ENCODE data around the gene KCNK1.
"Not testable (repeated sequence)": the region's sequence is repeated elsewhere in the genome, so short reads cannot be mapped to it uniquely, and the experiment has no call there.

KCNK1 gene

GRCh38 chr1:233610628-233611027, 3.3 kb upstream of the KCNK1 start:
- Histone ChIP-seq H3K4me1 (no peaks in the 10 kb centered on the region), H3K36me3 (ENCODE audit: control insufficient read depth, insufficient read depth, low read length) (no peaks in the 10 kb centered on the region), H3K4me3 (ENCODE audit: low read depth, low read length) (no peak overlapping the region), H2AFZ (no peak overlapping the region), H3K27ac (no peak overlapping the region), H3K9ac (no peak overlapping the region), H3K9me3 (ENCODE audit: control insufficient read depth, low read length) (no peaks in the 10 kb centered on the region), H3K27me3 (ENCODE audit: control insufficient read depth, insufficient read depth, low read length) (no peaks in the 10 kb centered on the region), H3K79me2 (no peaks in the 10 kb centered on the region), H3K4me2 (ENCODE audit: low read length) (no peak overlapping the region)
- TF ChIP-seq CTCF (IDR thresholded peaks at IDR 0.05) = no peak

DNA sequence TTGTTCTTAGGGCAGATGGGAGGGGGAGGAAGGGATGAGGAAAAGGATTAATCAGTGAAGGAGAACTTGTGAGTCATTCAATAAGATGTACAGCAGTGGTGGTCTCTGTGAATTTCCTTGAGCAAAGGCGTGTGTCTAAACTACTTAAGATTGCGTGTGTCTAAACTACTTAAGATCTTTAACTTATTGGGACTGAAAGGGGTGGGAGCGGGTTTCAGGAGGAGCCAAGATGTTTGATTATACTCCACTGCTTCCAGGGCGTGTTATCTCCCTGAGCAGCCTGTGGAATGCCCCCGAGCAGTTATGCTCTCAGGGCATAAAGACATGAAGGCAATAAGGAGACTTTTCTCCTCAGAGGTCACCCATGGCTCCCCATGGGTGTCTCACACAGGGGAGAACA, 2.5 kb upstream of the KCNK1 start:
- H3K27me3 ChIP-seq (ENCODE audit: control insufficient read depth, insufficient read depth, low read length); H3K27ac ChIP-seq; H3K4me3 ChIP-seq (ENCODE audit: low read depth, low read length); H3K9me3 ChIP-seq (ENCODE audit: control insufficient read depth, low read length); H3K9ac ChIP-seq; H3K79me2 ChIP-seq; H3K4me2 ChIP-seq (ENCODE audit: low read length); H2AFZ ChIP-seq; H3K4me1 ChIP-seq; H3K36me3 ChIP-seq (ENCODE audit: control insufficient read depth, insufficient read depth, low read length): not testable (repeated sequence)

GRCh38 chr1:233614173-233614742, 352 bp downstream of the KCNK1 start:
- Histone ChIP-seq H3K27me3 (ENCODE audit: control insufficient read depth, insufficient read depth, low read length) (no peaks in the 10 kb centered on the region), H3K4me1 (no peaks in the 10 kb centered on the region), H2AFZ (peak overlapping the region; percentile 58), H3K27ac (no peak overlapping the region), H3K4me3 (ENCODE audit: low read depth, low read length) (peak overlapping the region; percentile 68), H3K36me3 (ENCODE audit: control insufficient read depth, insufficient read depth, low read length) (no peaks in the 10 kb centered on the region), H3K9me3 (ENCODE audit: control insufficient read depth, low read length) (no peaks in the 10 kb centered on the region), H3K4me2 (ENCODE audit: low read length) (peak overlapping the region; percentile 85), H3K79me2 (no peaks in the 10 kb centered on the region), H3K9ac (no peak overlapping the region)
- TF ChIP-seq CTCF (IDR thresholded peaks at IDR 0.05) = no peak

DNA sequence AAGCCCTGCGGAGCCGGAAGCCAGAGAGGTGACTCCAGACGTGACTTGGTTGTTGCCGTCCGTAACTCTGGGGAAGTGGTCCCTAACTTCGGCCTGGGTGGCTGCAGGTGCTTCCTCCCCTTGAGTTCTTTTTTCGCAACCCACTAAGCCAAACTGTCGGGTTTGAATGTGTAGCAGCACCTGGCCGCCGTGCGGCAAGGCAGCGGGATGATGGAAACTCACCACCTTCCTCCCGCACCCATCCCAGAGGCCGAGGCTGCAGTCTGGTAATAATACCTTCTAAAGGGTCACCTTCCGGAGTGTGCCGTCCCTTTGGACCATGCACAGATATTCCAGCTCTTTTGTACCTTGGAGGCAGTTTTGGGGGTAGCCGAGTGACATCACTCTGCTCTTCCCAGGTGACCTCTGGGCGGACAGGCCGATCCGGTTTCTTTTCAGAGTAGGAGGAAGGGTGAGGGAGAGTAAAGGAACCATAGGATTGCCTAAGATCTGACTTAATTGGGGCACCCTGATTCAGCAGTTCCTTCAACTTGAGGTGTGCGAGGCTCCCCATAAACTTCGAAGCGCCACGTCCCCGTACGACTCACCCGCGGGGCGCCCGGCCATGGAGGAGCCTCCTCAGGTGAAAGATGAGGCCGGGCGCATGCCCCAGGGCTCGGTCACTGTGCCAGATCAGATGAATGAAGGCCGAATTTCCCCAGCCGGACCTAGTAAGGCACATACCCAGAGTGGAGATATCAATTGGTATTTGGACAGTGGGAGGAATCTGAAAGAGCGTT, 1.0 kb downstream of the KCNK1 start:
- Histone ChIP-seq H3K9me3 (ENCODE audit: control insufficient read depth, low read length) (no peaks in the 10 kb centered on the region), H3K4me1 (no peaks in the 10 kb centered on the region), H3K4me2 (ENCODE audit: low read length) (peak overlapping the region; percentile 85), H2AFZ (peak overlapping the region; percentile 46), H3K79me2 (no peaks in the 10 kb centered on the region), H3K36me3 (ENCODE audit: control insufficient read depth, insufficient read depth, low read length) (no peaks in the 10 kb centered on the region), H3K27ac (no peak overlapping the region), H3K27me3 (ENCODE audit: control insufficient read depth, insufficient read depth, low read length) (no peaks in the 10 kb centered on the region), H3K4me3 (ENCODE audit: low read depth, low read length) (peak overlapping the region; percentile 68), H3K9ac (no peak overlapping the region)
- no peak for TF ChIP-seq CTCF (IDR thresholded peaks at IDR 0.05)

DNA sequence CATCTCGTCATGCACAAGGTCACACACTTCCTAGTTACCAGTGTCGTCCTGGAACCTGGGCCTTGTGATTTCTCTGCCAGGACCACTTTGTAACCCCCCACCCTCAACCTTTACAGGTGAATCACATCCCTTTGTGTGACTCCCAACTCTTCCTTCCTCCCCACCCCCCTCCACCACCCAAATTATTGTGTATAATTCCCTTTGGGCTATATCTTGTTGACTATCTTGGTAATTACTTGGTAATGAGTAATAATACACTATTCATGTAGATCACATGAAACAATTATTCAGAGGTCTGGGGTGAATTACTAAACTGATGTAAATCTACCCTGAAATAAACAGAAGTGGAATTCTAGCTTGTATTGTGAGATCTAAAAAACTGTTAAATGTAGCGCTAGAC, 1.7 kb downstream of the KCNK1 start:
- Histone ChIP-seq H3K4me1 (no peaks in the 10 kb centered on the region), H3K27ac (no peak overlapping the region), H3K4me3 (ENCODE audit: low read depth, low read length) (peak overlapping the region; percentile 68), H3K9me3 (ENCODE audit: control insufficient read depth, low read length) (no peaks in the 10 kb centered on the region), H3K79me2 (no peaks in the 10 kb centered on the region), H3K9ac (no peak overlapping the region), H3K4me2 (ENCODE audit: low read length) (peak overlapping the region; percentile 85), H2AFZ (no peak overlapping the region), H3K36me3 (ENCODE audit: control insufficient read depth, insufficient read depth, low read length) (no peaks in the 10 kb centered on the region), H3K27me3 (ENCODE audit: control insufficient read depth, insufficient read depth, low read length) (no peaks in the 10 kb centered on the region)
- TF ChIP-seq CTCF (IDR thresholded peaks at IDR 0.05) = no peak

All from parathyroid adenoma (tissue), 2 donors.